PFSK-1 (cell line): ENCODE results near the gene FAM111A. TPM values are rescaled to one million over a fixed set of nuclear protein-coding genes. Genes with fewer than 3 reads are reported as not detected.

Experiments used
- FOXP2 ChIP-seq: optimal IDR thresholded peaks from 2 replicates; pipeline ENCODE3; 2011; ENCODE audit warnings: borderline replicate concordance, control low read depth, inconsistent platforms; ENCODE audit not compliant: insufficient read depth; ENCODE audit errors: extremely low read length, extremely low read depth
- POLR2AphosphoS5 ChIP-seq: IDR thresholded peaks from 2 replicates; pipeline ENCODE4 v1.6.1; 2012; ENCODE audit warnings: low read depth, mild to moderate bottlenecking, control low read depth, low read length, moderate library complexity
- SIN3A ChIP-seq: IDR thresholded peaks from 2 replicates; pipeline ENCODE4 v1.6.1; 2012; ENCODE audit warnings: mild to moderate bottlenecking, low read length, moderate library complexity, borderline replicate concordance; ENCODE audit not compliant: insufficient read depth
- TAF1 ChIP-seq: IDR thresholded peaks from 2 replicates; pipeline ENCODE4 v1.6.1; 2012; ENCODE audit warnings: low read length, control low read depth, borderline replicate concordance; ENCODE audit not compliant: insufficient read depth
- polyA plus RNA-seq: library from polyadenylated mRNA; unstranded; fragments of >200 nt; gene quantifications from one replicate; pipeline ENCODE4 v1.2.1, GENCODE V29; 2012; ENCODE audit warnings: low read depth, missing spikeins; ENCODE audit not compliant: insufficient read length
- TF ChIP-seq, protein P1 (sequence below), 2 experiments: IDR thresholded peaks; 2 replicates each; pipeline versions ENCODE4 v1.6.1 to v1.8.0; 2011 to 2012; ENCODE audit warnings: low read depth in 2 of 2, low read length in 2 of 2, control low read depth in 1 of 2, inconsistent platforms in 1 of 2, mild to moderate bottlenecking in 1 of 2, moderate library complexity in 1 of 2; ENCODE audit not compliant: insufficient read depth in 1 of 2

Gene FAM111A, protein sequence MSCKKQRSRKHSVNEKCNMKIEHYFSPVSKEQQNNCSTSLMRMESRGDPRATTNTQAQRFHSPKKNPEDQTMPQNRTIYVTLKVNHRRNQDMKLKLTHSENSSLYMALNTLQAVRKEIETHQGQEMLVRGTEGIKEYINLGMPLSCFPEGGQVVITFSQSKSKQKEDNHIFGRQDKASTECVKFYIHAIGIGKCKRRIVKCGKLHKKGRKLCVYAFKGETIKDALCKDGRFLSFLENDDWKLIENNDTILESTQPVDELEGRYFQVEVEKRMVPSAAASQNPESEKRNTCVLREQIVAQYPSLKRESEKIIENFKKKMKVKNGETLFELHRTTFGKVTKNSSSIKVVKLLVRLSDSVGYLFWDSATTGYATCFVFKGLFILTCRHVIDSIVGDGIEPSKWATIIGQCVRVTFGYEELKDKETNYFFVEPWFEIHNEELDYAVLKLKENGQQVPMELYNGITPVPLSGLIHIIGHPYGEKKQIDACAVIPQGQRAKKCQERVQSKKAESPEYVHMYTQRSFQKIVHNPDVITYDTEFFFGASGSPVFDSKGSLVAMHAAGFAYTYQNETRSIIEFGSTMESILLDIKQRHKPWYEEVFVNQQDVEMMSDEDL
- polyA plus RNA-seq = 0.13 TPM

DNA sequence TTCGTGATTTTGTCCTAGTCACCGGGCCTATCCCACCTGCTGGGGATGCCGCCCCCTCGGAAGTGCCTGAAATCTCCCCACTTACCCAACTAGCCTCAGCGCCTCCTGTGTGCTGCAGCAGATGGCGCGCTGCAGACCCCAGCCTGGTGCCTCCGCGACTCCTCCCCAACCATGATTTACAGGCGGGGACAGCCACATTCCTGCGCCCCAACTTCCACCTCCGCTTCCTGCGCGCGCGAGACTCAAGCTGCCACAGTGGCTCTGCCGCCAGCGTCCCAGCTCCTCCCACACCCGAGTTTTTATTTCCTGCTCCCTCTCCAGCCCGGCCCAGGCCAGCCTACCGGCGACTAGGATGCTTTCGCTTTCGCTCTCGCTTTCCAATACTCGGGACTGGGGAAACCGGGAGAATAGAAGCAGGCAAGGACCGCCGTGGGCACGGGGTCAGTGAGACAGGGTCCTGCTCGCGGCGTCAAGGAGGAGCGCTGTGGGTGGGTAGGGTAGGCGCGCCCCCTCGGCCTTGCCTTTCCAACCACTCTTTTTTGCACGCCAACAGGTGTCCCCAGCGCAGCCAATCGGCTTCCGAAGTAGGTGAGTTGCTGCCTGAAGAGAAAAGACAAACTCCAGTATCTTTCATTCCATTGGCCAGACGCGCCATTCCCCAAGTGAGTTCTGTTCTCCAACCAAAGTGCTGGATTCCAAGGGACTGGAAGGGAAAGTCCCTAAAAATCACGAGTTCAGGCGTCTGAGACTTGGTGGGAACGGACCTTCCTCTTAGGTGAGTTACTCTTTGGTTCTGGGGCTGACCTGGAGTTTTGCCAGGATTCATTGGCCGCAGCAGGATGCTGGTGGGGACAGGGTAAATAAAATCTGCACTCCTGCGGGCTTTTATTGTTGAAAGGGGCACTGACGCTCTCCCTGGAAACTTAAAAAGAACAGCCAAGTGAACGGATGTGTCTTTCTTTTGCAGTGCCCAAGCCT is at the start of gene FAM111A:
FAM111A (plus strand) TSS at position 327 of the 978 bp plus-strand sequence. CDS start 6,017 bp downstream, outside the sequence.
- no peak for TF ChIP-seq FOXP2
- TF ChIP-seq, protein P1, sequence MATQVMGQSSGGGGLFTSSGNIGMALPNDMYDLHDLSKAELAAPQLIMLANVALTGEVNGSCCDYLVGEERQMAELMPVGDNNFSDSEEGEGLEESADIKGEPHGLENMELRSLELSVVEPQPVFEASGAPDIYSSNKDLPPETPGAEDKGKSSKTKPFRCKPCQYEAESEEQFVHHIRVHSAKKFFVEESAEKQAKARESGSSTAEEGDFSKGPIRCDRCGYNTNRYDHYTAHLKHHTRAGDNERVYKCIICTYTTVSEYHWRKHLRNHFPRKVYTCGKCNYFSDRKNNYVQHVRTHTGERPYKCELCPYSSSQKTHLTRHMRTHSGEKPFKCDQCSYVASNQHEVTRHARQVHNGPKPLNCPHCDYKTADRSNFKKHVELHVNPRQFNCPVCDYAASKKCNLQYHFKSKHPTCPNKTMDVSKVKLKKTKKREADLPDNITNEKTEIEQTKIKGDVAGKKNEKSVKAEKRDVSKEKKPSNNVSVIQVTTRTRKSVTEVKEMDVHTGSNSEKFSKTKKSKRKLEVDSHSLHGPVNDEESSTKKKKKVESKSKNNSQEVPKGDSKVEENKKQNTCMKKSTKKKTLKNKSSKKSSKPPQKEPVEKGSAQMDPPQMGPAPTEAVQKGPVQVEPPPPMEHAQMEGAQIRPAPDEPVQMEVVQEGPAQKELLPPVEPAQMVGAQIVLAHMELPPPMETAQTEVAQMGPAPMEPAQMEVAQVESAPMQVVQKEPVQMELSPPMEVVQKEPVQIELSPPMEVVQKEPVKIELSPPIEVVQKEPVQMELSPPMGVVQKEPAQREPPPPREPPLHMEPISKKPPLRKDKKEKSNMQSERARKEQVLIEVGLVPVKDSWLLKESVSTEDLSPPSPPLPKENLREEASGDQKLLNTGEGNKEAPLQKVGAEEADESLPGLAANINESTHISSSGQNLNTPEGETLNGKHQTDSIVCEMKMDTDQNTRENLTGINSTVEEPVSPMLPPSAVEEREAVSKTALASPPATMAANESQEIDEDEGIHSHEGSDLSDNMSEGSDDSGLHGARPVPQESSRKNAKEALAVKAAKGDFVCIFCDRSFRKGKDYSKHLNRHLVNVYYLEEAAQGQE (IDR thresholded peaks at IDR 0.05; ENCODE audit: insufficient read depth in 1 of 2, low read depth in 2 of 2, low read length in 2 of 2) = no peak
- TF ChIP-seq SIN3A = no peak
- TF ChIP-seq TAF1 = no peak
- no peak for TF ChIP-seq POLR2AphosphoS5

DNA sequence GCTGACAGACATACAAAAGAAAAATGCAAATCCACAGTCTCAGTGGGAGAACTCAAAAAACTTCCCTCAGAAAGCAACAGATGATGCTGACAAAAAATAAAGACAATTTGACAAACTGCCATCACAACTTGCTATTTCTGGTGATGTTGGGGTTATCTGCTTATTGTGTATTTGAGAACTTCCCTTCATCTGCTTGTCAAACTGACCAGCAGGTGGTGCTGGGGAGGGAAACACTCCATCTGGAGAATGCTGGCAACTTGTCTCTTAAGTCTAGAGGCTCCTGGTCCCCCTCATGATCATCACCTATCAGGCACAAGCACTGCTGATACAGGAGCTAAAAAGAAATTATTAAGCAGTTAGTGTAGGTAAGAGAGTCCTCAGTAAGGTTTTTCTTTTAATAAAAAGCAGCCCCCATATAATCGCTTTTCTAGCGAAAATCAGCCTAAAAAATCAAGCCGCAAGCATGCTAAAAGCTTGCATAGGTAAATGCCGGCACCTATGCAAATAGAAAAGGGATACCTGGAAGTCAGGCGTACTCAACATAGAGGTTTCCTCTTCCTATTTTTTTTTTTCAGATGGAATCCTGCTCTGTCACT is 45.4 kb upstream of the FAM111A start:
- TF ChIP-seq SIN3A (no peak), TAF1 (no peak)

DNA sequence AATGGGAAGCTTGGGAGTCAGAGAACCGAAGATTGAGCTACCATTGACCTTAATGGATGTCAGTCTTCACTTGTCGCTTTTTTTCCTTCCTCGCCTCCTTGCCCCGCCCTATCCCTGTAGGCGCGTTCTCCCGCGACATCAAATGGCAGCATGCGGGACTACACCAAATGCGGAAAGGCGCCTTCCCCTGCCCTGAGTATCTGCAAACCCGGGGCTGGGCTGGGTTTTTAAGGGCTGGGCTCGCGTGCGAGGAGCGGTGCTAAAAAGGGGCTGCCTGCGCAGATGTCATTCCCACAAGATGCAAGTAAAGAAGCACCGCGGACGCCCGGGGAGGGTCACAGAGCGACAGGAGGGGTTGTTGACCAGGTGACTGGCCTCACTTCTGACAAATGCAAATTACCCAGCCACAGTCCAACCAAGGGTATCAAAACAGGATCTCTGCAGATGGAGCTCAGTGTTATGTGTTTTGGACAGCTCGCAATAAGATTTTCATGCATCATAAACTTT is 40.3 kb upstream of the FAM111A start:
- no peak for TF ChIP-seq FOXP2
- TF ChIP-seq POLR2AphosphoS5 = no peak
- no peak for TF ChIP-seq TAF1
- TF ChIP-seq SIN3A = no peak

DNA sequence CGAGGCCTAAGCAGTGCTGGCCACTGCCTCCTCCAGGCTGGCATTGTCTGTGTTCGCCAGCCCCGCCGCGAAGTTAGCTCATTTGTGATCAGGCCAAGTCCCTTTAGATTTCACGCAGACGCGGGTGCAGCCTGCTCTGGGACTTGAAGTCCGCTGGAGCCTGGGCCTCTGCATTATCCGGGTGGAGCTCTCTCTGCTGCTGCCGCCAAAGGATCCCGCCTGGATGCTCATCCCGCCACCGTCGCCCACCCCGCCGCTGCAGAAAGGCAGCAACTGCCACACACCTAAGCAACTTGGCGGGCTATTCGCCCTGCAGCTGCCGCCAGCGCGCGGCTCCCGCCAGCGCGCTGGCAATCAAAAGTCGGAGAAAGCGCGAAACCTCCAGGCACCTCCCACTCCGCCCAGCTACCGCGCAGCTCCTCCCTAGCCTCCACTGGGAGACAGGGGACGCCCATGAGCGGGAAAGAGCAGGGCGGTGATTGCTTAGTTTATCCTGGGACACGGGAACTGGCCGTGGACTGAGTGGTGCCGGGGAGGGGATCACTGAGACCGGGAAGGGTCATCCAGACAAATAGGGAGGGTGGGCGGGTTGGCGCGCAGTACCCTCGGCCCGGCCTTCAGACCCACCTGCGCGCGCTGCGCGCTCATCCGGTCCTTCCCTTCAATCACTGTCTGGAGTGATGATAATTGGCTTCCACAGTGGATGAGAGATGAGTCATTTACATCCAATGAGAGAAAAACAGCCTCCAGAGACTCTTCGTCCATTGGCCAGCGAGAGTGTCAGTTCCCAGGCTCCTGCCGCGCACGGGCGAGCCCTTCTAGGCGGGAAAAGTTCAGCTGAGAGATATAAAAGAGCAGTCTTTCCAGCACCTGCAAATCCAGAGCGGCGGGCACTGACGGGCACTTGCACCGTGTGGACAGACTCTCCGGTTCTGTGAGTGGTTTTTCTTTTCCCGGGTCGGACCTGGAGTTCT is 36.0 kb upstream of the FAM111A start, which contains the start of gene FAM111B:
FAM111B (plus strand) TSS at position 875 of the 974 bp plus-strand sequence. CDS start 2,389 bp downstream, outside the sequence.
- TF ChIP-seq, protein P1 (IDR thresholded peaks at IDR 0.05; ENCODE audit: insufficient read depth in 1 of 2, low read depth in 2 of 2, low read length in 2 of 2) = no peak
- no peak for TF ChIP-seq FOXP2
- 0 out of 2 replicates have a peak, but pooled peaks have one; percentile 40 for TF ChIP-seq SIN3A
- no peak for TF ChIP-seq TAF1
- 0 out of 2 replicates have a peak, but pooled peaks have one; percentile 29 for TF ChIP-seq POLR2AphosphoS5

DNA sequence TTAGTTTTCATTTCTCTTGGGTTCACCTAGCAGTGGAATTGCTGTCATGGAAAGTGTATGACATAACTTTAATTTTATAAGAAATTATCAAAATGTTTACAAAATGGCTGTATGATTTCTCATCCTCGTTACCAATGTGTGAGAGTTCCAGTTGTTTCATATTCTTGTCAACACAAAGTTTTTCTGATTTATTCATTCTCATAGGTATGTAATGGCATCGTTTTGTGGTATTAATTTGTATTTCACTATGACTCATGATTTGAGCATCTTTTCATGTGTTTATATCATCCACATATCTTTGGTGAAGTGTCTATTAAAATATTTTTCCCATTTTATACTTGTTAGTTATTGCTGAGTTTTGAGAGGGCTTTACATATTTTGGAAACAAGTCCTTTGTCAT is 30.2 kb upstream of the FAM111A start:
- TF ChIP-seq TAF1 (no peak), FOXP2 (no peak), SIN3A (no peak), POLR2AphosphoS5 (no peak)
- TF ChIP-seq, protein P1 (IDR thresholded peaks at IDR 0.05; ENCODE audit: insufficient read depth in 1 of 2, low read depth in 2 of 2, low read length in 2 of 2) = no peak
